Measurements from ENCODE around the gene INSIG2. TPM values are rescaled to one million over a fixed set of nuclear protein-coding genes. Genes with fewer than 3 reads are reported as not detected.

INSIG2 gene
- total and polyA plus RNA-seq, 9 of the 15 experiments (the other 6 are each of a cell fraction or from before 2014, with no cell fraction given) = 1.5 to 34.2 (median 6.4) TPM

DNA sequence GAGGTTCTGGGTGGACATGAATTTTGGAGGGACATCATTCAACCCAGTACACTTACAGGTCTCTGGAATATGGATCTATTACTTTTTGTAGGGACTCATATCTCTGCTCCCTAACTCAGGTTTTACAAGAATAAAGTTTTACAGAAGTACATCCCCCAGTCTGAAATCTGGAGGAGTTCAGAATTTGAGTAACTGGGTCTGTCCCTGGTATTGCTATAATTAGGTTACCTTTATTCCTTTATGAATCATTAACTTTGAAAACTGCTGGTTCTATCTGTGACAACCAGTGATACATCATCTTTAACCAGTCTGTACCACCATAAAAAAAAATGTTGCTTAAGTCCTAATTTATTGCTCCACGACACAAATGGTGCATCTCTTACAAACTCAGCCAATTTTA lies 59.9 kb downstream of the INSIG2 start (continued):
- TF ChIP-seq, protein P1, sequence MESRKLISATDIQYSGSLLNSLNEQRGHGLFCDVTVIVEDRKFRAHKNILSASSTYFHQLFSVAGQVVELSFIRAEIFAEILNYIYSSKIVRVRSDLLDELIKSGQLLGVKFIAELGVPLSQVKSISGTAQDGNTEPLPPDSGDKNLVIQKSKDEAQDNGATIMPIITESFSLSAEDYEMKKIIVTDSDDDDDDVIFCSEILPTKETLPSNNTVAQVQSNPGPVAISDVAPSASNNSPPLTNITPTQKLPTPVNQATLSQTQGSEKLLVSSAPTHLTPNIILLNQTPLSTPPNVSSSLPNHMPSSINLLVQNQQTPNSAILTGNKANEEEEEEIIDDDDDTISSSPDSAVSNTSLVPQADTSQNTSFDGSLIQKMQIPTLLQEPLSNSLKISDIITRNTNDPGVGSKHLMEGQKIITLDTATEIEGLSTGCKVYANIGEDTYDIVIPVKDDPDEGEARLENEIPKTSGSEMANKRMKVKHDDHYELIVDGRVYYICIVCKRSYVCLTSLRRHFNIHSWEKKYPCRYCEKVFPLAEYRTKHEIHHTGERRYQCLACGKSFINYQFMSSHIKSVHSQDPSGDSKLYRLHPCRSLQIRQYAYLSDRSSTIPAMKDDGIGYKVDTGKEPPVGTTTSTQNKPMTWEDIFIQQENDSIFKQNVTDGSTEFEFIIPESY (CRISPR knock-in tag; IDR thresholded peaks at IDR 0.05) = no peak
- no peak for TF ChIP-seq SMARCC2 (IDR thresholded peaks at IDR 0.05; ENCODE audit: low read depth)
- TF ChIP-seq SUPT5H (IDR thresholded peaks at IDR 0.05) = no peak
- no peak for TF ChIP-seq ILF3 (IDR thresholded peaks at IDR 0.05; ENCODE audit: borderline replicate concordance)
- no peak for TF ChIP-seq CBX3 (IDR thresholded peaks at IDR 0.05; ENCODE audit: borderline replicate concordance in 1 of 2, low read length in 2 of 2)
- TF ChIP-seq, protein P2, sequence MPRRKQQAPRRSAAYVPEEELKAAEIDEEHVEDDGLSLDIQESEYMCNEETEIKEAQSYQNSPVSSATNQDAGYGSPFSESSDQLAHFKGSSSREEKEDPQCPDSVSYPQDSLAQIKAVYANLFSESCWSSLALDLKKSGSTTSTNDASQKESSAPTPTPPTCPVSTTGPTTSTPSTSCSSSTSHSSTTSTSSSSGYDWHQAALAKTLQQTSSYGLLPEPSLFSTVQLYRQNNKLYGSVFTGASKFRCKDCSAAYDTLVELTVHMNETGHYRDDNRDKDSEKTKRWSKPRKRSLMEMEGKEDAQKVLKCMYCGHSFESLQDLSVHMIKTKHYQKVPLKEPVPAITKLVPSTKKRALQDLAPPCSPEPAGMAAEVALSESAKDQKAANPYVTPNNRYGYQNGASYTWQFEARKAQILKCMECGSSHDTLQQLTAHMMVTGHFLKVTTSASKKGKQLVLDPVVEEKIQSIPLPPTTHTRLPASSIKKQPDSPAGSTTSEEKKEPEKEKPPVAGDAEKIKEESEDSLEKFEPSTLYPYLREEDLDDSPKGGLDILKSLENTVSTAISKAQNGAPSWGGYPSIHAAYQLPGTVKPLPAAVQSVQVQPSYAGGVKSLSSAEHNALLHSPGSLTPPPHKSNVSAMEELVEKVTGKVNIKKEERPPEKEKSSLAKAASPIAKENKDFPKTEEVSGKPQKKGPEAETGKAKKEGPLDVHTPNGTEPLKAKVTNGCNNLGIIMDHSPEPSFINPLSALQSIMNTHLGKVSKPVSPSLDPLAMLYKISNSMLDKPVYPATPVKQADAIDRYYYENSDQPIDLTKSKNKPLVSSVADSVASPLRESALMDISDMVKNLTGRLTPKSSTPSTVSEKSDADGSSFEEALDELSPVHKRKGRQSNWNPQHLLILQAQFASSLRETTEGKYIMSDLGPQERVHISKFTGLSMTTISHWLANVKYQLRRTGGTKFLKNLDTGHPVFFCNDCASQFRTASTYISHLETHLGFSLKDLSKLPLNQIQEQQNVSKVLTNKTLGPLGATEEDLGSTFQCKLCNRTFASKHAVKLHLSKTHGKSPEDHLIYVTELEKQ (CRISPR knock-in tag; IDR thresholded peaks at IDR 0.05) = no peak
- no peak for TF ChIP-seq CHD2 (IDR thresholded peaks at IDR 0.05; ENCODE audit: low read depth, low read length)
- TF ChIP-seq ZNF77 (CRISPR knock-in tag; IDR thresholded peaks at IDR 0.05) = no peak
